Type B pancreatic cell (in vitro differentiated cells): ENCODE measurements around the gene NXN. TPM values are rescaled to one million over a fixed set of nuclear protein-coding genes. Genes with fewer than 3 reads are reported as not detected.

Experiments
- DNase-seq: peaks from one replicate; pipeline ENCODE4 v3.0.0; 2021; ENCODE audit warnings: mixed read lengths; ENCODE audit not compliant: unreplicated experiment; ENCODE audit errors: extremely low spot score
- H3K27ac Mint-ChIP-seq: 2 replicates; pipeline ENCODE4 v1.8.0; 2021; ENCODE audit warnings: mild to moderate bottlenecking, mixed read lengths
- H3K27me3 Mint-ChIP-seq: 2 replicates; pipeline ENCODE4 v1.8.0; 2021; ENCODE audit warnings: mixed read lengths
- H3K36me3 Mint-ChIP-seq: 2 replicates; pipeline ENCODE4 v1.8.0; 2021; ENCODE audit warnings: mixed read lengths
- H3K4me1 Mint-ChIP-seq: one replicate; pipeline ENCODE4 v1.8.0; 2021; ENCODE audit warnings: mixed read lengths; ENCODE audit not compliant: unreplicated experiment
- H3K4me3 Mint-ChIP-seq: 2 replicates; pipeline ENCODE4 v1.8.0; 2021; ENCODE audit warnings: mild to moderate bottlenecking, mixed read lengths
- H3K9me3 Mint-ChIP-seq: 2 replicates; pipeline ENCODE4 v1.8.0; 2021; ENCODE audit warnings: mixed read lengths
- total RNA-seq: library from RNA; stranded (reverse); gene quantifications from 2 replicates; pipeline ENCODE4 v1.2.1, GENCODE V29; 2021; ENCODE audit warnings: low replicate concordance
- TF ChIP-seq, protein P1 (sequence below): fragments of 200-600 bp; sonication (generic); conservative IDR thresholded peaks from 2 replicates; pipeline ENCODE4 v1.5.0; 2021; ENCODE audit warnings: antibody characterized with exemption, mild to moderate bottlenecking

Gene NXN
- total RNA-seq, 1 donor from 2014 or later: 68.0 TPM

- DNase-seq: no peak
- no peaks in the 10 kb centered on the region for H3K9me3 Mint-ChIP-seq
- H3K27ac Mint-ChIP-seq: no peak overlapping the region
Observed at GRCh38 chr17:804541-805435, 174.8 kb downstream of the NXN start.

DNA sequence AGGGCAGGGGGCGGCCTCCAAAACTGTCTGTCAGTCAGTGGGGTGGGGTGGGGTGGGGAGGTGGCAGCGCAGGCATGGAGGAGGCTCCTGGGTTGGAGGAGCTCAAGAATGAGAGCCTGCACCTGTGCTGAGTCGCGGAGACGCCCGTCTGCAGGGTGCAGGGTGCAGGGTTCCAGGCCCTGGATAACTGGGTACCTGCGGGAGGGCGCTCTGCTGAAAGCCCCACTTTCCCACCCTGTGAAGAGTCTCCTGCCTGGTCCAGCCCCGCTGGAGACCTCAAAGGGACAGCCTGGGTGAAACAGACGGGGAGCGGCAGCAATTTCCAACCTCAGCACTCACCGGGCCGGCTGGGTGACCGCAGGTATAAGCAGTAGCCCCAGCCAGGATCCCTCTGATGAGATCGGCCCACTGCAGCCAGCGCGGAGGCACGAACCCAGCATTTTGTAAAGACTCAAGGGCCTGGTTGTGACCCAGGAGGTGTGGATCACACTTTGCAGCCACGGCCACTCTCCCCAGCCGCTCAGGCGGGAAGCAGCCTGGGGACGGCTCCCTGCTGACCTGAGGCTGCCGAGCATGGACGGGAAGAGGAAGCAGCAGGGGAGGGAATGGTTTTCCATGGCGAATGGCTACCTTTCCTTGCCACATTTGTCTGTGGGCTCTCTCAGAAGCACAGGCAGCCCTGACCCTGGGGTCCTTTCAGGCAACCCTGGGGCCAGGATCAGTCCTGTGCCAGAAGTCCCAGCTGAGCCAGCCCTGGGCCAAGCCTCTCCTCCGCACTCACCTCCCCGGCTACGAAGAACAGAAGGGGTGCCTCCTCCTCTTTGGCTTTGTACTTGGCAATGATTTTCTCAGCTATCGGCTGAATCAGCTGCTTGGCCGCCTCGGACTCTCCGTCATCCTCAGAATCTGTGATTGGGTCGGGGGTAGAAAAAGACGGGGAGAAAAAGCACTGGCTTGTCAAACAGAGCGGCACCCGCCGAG lies 176.4 kb downstream of the NXN start:
- TF ChIP-seq, protein P1, sequence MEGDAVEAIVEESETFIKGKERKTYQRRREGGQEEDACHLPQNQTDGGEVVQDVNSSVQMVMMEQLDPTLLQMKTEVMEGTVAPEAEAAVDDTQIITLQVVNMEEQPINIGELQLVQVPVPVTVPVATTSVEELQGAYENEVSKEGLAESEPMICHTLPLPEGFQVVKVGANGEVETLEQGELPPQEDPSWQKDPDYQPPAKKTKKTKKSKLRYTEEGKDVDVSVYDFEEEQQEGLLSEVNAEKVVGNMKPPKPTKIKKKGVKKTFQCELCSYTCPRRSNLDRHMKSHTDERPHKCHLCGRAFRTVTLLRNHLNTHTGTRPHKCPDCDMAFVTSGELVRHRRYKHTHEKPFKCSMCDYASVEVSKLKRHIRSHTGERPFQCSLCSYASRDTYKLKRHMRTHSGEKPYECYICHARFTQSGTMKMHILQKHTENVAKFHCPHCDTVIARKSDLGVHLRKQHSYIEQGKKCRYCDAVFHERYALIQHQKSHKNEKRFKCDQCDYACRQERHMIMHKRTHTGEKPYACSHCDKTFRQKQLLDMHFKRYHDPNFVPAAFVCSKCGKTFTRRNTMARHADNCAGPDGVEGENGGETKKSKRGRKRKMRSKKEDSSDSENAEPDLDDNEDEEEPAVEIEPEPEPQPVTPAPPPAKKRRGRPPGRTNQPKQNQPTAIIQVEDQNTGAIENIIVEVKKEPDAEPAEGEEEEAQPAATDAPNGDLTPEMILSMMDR: no peak
- Mint-ChIP-seq H3K27ac (no peak overlapping the region), H3K4me3 (no peak overlapping the region), H3K36me3 (no peaks in the 10 kb centered on the region), H3K9me3 (no peaks in the 10 kb centered on the region), H3K27me3 (no peaks in the 10 kb centered on the region), H3K4me1 (peaks cover 6% of the 10 kb centered on the region)
- DNase-seq: no peak

More at GRCh38 chr17:804541-805435, 174.8 kb downstream of the NXN start:
- TF ChIP-seq, protein P1: no peak
- H3K36me3 Mint-ChIP-seq: peaks cover 6% of the 10 kb centered on the region
- H3K4me1 Mint-ChIP-seq: no peaks in the 10 kb centered on the region
- no peak overlapping the region for H3K4me3 Mint-ChIP-seq
- H3K27me3 Mint-ChIP-seq: no peaks in the 10 kb centered on the region

- TF ChIP-seq, protein P1: no peak
- DNase-seq: no peak
- H3K4me3 Mint-ChIP-seq: no peak overlapping the region
- no peaks in the 10 kb centered on the region for H3K9me3 Mint-ChIP-seq
- no peak overlapping the region for H3K27ac Mint-ChIP-seq
- no peaks in the 10 kb centered on the region for H3K36me3 Mint-ChIP-seq
- H3K27me3 Mint-ChIP-seq: no peaks in the 10 kb centered on the region
- H3K4me1 Mint-ChIP-seq: peaks cover 6% of the 10 kb centered on the region
Observed at GRCh38 chr17:802481-802880, 177.1 kb downstream of the NXN start.

GRCh38 chr17:801660-802059 lies 177.9 kb downstream of the NXN start:
- peaks cover 2% of the 10 kb centered on the region for H3K36me3 Mint-ChIP-seq

More at GRCh38 chr17:801660-802059, 177.9 kb downstream of the NXN start:
- Mint-ChIP-seq H3K27ac (peak overlapping the region; percentile 26), H3K27me3 (no peaks in the 10 kb centered on the region), H3K4me3 (no peak overlapping the region), H3K9me3 (no peaks in the 10 kb centered on the region), H3K4me1 (peaks cover 6% of the 10 kb centered on the region)
- TF ChIP-seq, protein P1: no peak
- DNase-seq: no peak
